Esophagus (tissue), 2 donors: Measurements from ENCODE around the gene PPP1R13L. TPM values are rescaled to one million over a fixed set of nuclear protein-coding genes. Genes with fewer than 3 reads are reported as not detected.
"Not testable (repeated sequence)": the region's sequence is repeated elsewhere in the genome, so short reads cannot be mapped to it uniquely, and the experiment has no call there.

ENCODE experiments used
- H3K27ac ChIP-seq, 2 donors: one replicate each; pipeline ENCODE4 v1.5.1; 2013; ENCODE audit warnings: low read depth in 2 of 2, mild to moderate bottlenecking in 2 of 2, inconsistent platforms in 1 of 2, low read length in 1 of 2, moderate library complexity in 1 of 2
- H3K27me3 ChIP-seq, 2 donors: one replicate each; pipeline ENCODE4 v1.6.1; 2013; ENCODE audit warnings: low read length in 2 of 2, control low read depth in 1 of 2, mild to moderate bottlenecking in 1 of 2; ENCODE audit not compliant: insufficient read depth in 2 of 2, control insufficient read depth in 1 of 2
- H3K36me3 ChIP-seq, 2 donors: one replicate each; pipeline ENCODE4 v1.6.1; 2013; ENCODE audit warnings: low read length in 1 of 2; ENCODE audit not compliant: control insufficient read depth in 2 of 2, insufficient read depth in 2 of 2
- H3K4me1 ChIP-seq, 2 donors: one replicate each; pipeline ENCODE4 v1.6.1; 2013; ENCODE audit warnings: low read length in 1 of 2; ENCODE audit not compliant: control insufficient read depth in 2 of 2, insufficient read depth in 2 of 2
- H3K4me3 ChIP-seq, 2 donors: one replicate each; pipeline ENCODE4 v1.5.1; 2013; ENCODE audit warnings: low read length in 2 of 2, mild to moderate bottlenecking in 2 of 2, low read depth in 1 of 2, moderate library complexity in 1 of 2
- H3K9me3 ChIP-seq, 2 donors: one replicate each; pipeline ENCODE4 v1.6.1; 2013; ENCODE audit warnings: mild to moderate bottlenecking in 2 of 2, low read depth in 1 of 2, low read length in 1 of 2, moderate library complexity in 1 of 2; ENCODE audit not compliant: control insufficient read depth in 2 of 2, insufficient read depth in 1 of 2
- WGBS, 2 donors: extraction: QIAGEN DNeasy Blood & Tissue Kit; methylation state at CpG; one replicate each; pipeline ENCODE4 v1.1.7; 2013; 5-methylcytosine and 5-hydroxymethylcytosine counted together
- polyA plus RNA-seq, 2 donors: library from polyadenylated mRNA; stranded (reverse); fragments of 200-250 nt; gene quantifications; one replicate each; pipeline ENCODE4 v1.2.3, GENCODE V29; 2013
- donor health status: healthy with polysubstance abuse.
- donor health status: Bipolar disorder and iron deficiency.

The PPP1R13L gene
- polyA plus RNA-seq, 2 donors = 163 to 233 TPM

DNA sequence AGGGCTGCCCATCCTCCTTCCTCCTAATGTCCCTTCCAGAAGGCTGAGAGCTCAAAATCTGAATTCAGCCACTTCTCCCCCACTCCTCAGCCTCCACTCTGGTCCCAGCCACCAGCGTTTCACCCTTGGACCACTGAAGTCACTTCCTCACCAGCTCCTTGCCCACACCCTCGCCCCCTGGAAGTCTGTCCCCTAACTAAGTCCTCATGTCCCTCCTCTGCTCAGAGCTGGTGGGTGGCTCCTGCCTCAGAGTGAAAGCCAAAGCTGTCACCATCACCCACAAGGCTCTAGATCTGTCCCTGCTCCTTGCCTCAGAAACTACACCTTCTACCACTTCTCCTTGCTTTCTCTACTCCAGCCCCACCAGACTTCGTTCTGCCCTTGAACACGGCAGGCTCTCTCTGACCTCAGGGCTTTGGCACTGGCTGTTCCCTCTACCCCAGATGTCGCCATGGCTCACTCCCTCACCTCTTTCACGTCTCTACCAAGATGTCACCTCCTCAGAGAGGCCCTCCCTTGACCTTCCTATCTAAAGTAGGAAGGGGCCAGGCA, 17.2 kb upstream of the PPP1R13L start:
- WGBS, 2 donors = 67 to 71% methylated on average over 6 of the region's 6 CpGs
- H3K27ac ChIP-seq = no peak overlapping the region
- H3K4me1 ChIP-seq = peaks cover 0 to 10% of the 10 kb centered on the region in 2 donors
- no peak overlapping the region for H3K4me3 ChIP-seq
- H3K9me3 ChIP-seq = no peaks in the 10 kb centered on the region
- no peaks in the 10 kb centered on the region for H3K27me3 ChIP-seq
- peaks cover 3 to 18% of the 10 kb centered on the region in 2 donors for H3K36me3 ChIP-seq

- WGBS, 2 donors = 82 to 89% methylated on average over 6 of the region's 6 CpGs
- H3K36me3 ChIP-seq = peaks cover 3 to 18% of the 10 kb centered on the region in 2 donors
- no peaks in the 10 kb centered on the region for H3K27me3 ChIP-seq
- no peak overlapping the region for H3K4me3 ChIP-seq
- no peak overlapping the region for H3K27ac ChIP-seq
- peaks cover 0 to 10% of the 10 kb centered on the region in 2 donors for H3K4me1 ChIP-seq
- H3K9me3 ChIP-seq = no peaks in the 10 kb centered on the region
These were observed 16.0 kb upstream of the PPP1R13L start for GRCh38 chr19:45420871-45421270.

GRCh38 chr19:45420356-45420755, 15.5 kb upstream of the PPP1R13L start:
- Histone ChIP-seq H3K4me1 (peaks cover 0 to 10% of the 10 kb centered on the region in 2 donors), H3K27me3 (no peaks in the 10 kb centered on the region), H3K36me3 (peaks cover 3 to 18% of the 10 kb centered on the region in 2 donors), H3K9me3 (no peaks in the 10 kb centered on the region), H3K4me3 (no peak overlapping the region), H3K27ac (no peak overlapping the region)
- WGBS, 2 donors = 80 to 85% methylated on average over 10 of the region's 10 CpGs

DNA sequence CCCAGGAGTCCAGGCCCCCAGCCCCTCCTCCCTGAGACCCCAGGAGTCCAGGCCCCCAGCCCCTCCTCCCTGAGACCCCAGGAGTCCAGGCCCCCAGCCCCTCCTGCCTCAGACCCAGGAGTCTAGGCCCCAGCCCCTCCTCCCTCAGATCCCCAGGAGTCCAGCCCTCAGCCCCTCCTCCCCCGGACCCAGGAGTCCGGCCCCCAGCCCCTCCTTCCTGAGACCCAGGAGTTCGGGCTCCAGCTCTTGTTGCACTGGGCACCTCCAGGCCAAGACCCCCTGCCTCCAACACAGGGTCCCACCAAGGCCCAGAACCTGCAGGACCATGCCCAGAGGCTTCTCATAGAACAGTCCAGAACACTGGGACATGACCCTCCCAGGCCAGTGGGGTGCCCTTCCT, 15.0 kb upstream of the PPP1R13L start:
- Histone ChIP-seq H3K4me3 (no peak overlapping the region), H3K4me1 (peaks cover 0 to 10% of the 10 kb centered on the region in 2 donors), H3K9me3 (no peaks in the 10 kb centered on the region), H3K27me3 (no peaks in the 10 kb centered on the region), H3K27ac (no peak overlapping the region), H3K36me3 (peaks cover 3 to 18% of the 10 kb centered on the region in 2 donors)
- 40% methylated on average over 3 of the region's 3 CpGs for WGBS, 2 donors

DNA sequence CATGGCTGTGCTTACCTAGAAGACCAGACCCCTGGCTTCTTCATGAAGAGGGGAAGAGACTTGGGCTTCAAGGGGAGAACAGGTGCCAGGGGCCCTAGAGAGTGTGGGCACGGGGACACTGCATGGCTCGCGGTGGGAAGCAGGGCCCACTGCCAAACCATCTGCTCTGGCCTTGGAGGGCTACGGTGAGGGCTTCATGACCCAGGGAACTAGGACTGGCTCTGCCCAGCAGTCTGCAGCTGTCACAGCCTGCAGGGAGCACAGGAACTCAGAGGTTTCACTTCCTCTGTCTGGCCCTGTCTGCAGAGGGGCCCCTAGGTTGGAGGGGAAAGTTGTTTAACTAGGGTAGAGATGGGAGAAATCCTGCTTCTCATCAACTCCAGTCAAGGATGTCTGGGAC, 14.5 kb upstream of the PPP1R13L start:
- Histone ChIP-seq H3K4me3 (no peak overlapping the region), H3K27me3 (no peaks in the 10 kb centered on the region), H3K4me1 (peaks cover 0 to 10% of the 10 kb centered on the region in 2 donors), H3K36me3 (peaks cover 3 to 22% of the 10 kb centered on the region in 2 donors), H3K9me3 (no peaks in the 10 kb centered on the region), H3K27ac (peak overlapping the region in 1 of 2 donors; percentile 5)
- 46 to 50% methylated on average over 4 of the region's 4 CpGs for WGBS, 2 donors

- H3K27ac ChIP-seq = no peak overlapping the region
- H3K4me3 ChIP-seq = no peak overlapping the region
- peaks cover 5 to 24% of the 10 kb centered on the region in 2 donors for H3K36me3 ChIP-seq
- 74 to 77% methylated on average over 9 of the region's 9 CpGs for WGBS, 2 donors
- no peaks in the 10 kb centered on the region for H3K27me3 ChIP-seq
- H3K9me3 ChIP-seq = no peaks in the 10 kb centered on the region
- H3K4me1 ChIP-seq = peaks cover 0 to 10% of the 10 kb centered on the region in 2 donors
These were observed 13.9 kb upstream of the PPP1R13L start for GRCh38 chr19:45418802-45419201.

DNA sequence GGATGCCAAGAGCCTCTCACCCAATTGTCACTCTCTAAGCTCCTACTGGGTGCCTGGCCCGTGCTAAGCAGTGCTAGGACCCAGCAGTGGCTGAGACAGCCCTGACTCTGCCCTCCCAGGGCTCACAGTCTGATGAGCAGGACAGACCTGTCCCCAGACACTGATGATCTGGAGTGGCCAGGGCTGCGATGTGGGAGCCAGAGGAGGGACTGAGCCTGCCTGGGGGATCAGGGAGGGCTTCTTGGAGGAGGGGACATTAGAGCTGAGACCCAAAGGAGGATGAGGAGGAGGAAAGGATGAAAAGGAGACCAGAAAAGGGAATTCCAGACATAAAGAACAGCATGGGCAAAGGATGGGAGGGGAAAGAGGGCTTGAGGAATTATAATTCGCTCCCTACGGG, 12.3 kb upstream of the PPP1R13L start:
- Histone ChIP-seq H3K4me3 (no peak overlapping the region), H3K9me3 (no peaks in the 10 kb centered on the region), H3K27ac (no peak overlapping the region), H3K36me3 (peaks cover 6 to 24% of the 10 kb centered on the region in 2 donors), H3K27me3 (no peaks in the 10 kb centered on the region), H3K4me1 (peaks cover 0 to 6% of the 10 kb centered on the region in 2 donors)
- 76 to 90% methylated on average over 4 of the region's 4 CpGs for WGBS, 2 donors

DNA sequence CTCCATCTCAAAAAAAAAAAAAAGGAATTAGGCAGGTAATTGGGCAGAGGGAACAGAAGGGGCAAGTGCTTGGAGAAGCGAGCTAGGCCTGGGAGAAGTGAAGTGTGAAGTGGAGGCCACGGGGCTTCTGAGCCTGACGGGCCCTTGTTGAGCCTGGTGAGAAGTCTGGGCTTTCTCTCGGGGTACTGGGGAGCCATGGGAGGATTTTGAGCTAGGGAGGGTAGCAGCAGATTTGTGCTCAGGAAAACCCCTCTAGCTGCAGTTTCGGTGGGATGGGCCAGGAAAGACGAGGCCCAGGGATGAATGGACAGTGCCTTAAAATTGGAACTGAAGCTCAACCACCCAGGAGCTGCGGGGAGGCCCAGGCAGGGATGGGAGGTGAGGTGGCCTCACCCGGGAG, 9.6 kb upstream of the PPP1R13L start:
- Histone ChIP-seq H3K4me1 (no peaks in the 10 kb centered on the region), H3K36me3 (peaks cover 6 to 17% of the 10 kb centered on the region in 2 donors), H3K27ac (no peak overlapping the region), H3K27me3 (no peaks in the 10 kb centered on the region), H3K9me3 (no peaks in the 10 kb centered on the region), H3K4me3 (no peak overlapping the region)
- WGBS, 2 donors = 93 to 95% methylated on average over 8 of the region's 8 CpGs

- no peaks in the 10 kb centered on the region for H3K4me1 ChIP-seq
- H3K4me3 ChIP-seq = no peak overlapping the region
- H3K36me3 ChIP-seq = peaks cover 3 to 11% of the 10 kb centered on the region in 2 donors
- no peaks in the 10 kb centered on the region for H3K9me3 ChIP-seq
- H3K27me3 ChIP-seq = no peaks in the 10 kb centered on the region
- WGBS, 2 donors = 88 to 89% methylated on average over 6 of the region's 6 CpGs
- no peak overlapping the region for H3K27ac ChIP-seq
These were observed 8.6 kb upstream of the PPP1R13L start for GRCh38 chr19:45413497-45413896.

- 93 to 94% methylated on average over 4 of the region's 4 CpGs for WGBS, 2 donors
- not testable (repeated sequence) for H3K27me3 ChIP-seq, H3K27ac ChIP-seq, H3K36me3 ChIP-seq, H3K9me3 ChIP-seq, H3K4me1 ChIP-seq, H3K4me3 ChIP-seq
These were observed 5.5 kb upstream of the PPP1R13L start for GRCh38 chr19:45410330-45410729.
